GM21447 (cell line): ENCODE measurements around the gene PDXP.
A peak's percentile ranks its signal among the peaks of the same experiment; 100 is the strongest.
"Not testable (repeated sequence)": the region's sequence is repeated elsewhere in the genome, so short reads cannot be mapped to it uniquely, and the experiment has no call there.

Experiments
- ATAC-seq: cut with Tn5 transposase; IDR thresholded peaks from one replicate; pipeline ENCODE4 v1.9.1; 2021; ENCODE audit not compliant: unreplicated experiment

The PDXP gene, protein sequence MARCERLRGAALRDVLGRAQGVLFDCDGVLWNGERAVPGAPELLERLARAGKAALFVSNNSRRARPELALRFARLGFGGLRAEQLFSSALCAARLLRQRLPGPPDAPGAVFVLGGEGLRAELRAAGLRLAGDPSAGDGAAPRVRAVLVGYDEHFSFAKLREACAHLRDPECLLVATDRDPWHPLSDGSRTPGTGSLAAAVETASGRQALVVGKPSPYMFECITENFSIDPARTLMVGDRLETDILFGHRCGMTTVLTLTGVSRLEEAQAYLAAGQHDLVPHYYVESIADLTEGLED

DNA sequence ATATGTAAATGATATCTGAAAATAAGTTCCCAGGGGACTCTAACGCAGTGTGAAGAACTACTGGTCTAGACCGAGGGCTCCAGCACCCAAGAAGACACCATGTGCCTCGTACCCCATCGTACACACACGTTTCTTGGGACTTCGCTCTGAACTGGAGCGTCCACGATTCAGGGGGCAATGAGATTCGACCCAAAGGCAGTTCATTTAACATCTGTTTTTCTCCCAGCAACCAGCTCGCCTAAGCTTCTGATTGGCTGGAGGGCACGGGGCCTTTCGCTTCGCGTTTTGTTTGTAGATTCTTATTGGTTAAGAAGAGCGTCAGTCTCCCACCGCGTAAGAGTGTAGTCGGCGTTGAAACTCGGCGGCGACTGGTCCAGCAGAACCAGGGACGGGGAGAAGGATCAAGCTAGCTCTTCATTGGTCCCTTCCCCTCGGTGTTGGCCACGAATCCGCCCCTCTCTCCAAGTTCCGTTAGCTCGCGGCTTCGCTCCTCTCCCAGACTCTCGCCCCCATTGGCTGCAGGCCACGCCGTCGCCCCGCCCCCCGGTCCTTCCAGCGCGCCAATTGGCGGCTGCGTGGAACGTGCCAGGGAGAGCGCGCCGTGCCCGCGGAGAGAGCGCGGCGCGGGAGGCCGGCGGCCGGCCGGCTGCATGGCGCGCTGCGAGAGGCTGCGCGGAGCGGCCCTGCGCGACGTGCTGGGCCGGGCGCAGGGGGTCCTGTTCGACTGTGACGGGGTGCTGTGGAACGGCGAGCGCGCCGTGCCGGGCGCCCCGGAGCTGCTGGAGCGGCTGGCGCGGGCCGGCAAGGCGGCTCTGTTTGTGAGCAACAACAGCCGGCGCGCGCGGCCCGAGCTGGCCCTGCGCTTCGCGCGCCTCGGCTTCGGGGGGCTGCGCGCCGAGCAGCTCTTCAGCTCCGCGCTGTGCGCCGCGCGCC is at the start of gene PDXP:
Gene PDXP (plus strand): TSS at position 591 of the 933 bp plus-strand sequence. CDS start 60 bp downstream, at position 651.
- peak; percentile 88 for ATAC-seq

DNA sequence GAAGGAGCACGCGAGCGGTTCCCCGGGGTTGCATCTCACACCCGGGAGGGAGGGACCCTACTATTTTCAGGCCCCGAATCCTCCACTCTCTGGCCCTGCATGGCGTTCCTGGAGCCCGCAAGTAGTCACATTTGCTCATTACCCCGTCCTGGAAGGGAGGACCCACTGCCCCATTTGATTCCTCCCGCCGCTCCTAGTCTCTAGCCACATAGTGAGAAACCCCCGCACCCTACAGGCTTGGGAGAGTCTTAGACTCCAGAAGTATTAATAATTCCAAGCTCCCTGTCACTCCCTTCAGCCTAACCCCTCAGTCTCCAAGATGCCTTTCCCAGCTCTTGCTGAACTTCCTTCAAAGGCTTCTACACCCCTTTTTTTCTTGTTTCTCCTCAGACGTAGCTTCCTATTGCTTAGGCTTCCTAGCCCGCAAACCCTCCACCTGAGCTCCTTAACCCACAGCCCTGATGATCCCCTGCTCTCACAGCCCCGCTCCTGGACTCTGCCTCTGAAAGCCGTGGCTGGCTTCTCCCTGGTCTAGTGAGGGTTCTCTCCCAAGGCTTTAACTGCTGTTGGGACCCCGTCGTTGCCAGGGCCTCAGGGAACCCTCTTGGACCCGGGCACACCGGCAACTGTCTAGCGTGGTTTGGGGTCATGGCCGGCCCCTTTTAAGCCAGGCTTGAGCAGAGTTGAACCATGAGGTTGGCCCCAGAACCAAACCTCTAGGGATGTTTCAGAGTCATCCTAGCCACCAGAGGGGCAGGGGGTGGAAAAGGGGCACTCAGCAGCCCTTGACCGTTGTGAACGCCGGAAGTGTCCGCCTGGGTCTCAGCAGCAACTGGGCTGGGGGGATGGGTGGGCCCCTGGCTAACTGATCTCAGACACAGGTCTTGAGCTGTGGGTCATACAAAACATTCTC is 49.0 kb upstream of the PDXP start:
- peak; percentile 8 for ATAC-seq

DNA sequence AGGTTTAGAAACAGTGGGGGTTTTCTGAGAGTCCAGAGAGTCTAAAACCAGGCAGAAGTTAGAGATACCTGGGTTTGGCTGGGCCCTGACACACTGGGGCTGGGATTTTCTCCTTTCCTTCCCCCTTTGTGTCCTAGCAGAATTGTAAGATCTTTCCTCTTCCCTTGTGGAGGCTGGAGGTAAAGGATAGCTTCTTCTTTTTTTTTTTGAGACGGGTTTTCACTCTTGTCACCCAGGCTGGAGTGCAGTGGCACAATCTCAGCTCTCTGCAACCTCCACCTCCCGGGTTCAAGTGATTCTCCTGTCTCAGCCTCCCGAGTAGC is 48.4 kb upstream of the PDXP start:
- not testable (repeated sequence) for ATAC-seq

DNA sequence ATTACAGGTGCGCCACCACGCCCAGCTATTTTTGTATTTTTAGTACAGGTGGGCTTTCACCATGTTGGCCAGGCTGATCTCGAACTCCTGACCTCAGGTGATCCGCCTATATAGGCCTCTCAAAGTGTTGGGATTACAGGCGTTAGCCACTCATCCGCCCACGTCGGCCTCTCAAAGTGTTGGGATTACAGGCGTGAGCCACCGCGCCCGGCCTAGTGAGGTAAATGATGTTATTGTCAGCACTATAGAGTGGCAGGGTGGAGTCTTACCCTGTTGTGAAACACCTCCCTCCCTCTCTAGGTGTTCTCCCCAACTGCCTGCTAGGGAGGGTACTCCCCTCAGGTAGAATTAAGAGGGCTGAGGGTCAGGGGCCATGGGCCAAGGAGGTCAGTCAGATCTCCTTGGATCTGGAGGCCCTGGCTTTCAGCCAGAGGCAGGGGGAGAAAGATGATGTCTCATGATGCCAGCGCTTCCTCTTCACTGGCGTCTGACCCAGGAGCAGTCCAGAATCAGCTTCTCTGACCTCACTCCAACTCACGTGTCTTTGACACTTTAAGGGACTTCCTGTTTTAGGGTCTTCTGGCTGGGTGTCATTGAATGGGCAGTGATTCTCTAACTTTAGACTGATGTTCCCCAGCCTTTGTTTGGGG is 47.9 kb upstream of the PDXP start:
- no peak for ATAC-seq

DNA sequence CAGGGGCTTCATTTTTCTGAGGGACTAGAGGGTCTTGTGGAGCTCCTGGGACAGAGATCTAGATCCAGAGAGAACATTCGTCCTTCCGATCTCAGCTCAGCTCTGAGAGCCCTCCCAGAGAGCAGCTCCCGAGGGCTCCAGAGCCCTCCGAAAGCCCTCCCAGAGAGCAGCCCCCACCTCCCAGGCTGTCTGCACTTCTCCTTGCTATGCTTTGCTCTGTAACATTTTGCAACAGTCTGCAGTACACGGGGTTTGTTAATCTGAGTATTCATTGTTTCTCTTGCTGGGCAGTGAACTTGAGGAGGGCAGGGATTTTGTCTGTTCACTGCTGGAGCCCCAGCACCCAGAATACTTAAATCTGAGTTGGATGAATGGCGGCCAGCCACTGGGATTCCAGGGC is 47.3 kb upstream of the PDXP start:
- ATAC-seq, result no peak

DNA sequence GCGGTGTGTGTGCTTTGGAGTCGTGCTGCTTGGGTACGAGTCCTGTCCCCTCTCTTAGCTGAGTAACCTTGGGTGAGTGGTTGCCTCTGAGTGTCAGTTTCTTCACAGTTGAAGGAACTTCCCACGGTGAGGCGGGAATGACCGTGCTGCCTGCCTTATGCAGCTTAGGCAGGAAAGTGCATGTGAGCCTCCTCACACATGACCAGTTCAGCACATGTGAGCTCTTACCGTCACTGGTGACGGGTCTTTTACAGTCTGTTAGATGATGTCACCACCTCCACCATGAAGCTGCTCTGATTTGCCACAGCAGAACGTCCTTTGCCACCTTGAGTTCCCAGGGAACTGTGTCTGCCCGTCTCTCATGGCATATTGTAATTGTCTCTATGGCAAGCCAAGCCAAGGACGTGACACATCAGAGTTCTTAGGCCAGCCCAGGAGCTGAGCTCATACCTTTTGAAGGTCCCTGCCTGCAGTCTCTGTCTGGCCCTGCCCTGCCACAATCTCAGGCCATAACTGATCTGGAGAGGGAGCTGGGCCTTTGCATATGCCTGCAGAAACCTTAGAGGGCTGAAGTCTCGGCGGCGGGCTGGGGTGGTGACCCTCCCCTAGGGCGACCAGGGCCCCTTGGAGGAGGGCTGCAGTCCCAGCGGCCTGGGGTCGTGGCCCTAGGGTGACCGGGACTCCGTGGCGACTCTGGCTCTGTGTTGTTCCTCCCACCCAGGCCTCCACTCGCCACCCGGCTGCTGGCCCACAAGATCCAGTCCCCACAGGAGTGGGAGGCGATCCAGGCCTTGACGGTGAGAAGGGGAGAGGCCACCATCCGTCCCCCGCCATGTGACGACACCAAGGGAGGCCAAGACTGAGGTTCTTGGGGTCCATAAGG is 42.1 kb upstream of the PDXP start:
- no peak for ATAC-seq

DNA sequence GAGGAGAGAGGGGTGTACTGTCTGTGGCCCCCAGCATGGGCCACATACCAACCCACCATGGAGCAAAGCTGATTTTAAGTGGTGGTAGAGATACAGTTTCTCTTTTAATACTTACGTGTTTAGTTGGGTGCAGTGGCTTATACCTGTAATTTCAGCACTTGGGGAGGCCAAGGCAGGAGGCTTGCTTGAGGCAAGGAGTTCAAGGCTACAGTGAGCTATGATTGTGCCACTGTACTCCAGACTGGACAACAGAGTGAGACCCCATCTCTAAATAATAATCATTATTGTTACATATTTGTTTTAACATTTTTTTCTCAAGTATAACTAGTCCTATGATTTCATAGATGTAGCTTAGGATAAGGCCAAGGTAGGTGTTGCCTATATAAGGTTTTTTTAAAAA is 41.1 kb upstream of the PDXP start:
- ATAC-seq, result no peak

DNA sequence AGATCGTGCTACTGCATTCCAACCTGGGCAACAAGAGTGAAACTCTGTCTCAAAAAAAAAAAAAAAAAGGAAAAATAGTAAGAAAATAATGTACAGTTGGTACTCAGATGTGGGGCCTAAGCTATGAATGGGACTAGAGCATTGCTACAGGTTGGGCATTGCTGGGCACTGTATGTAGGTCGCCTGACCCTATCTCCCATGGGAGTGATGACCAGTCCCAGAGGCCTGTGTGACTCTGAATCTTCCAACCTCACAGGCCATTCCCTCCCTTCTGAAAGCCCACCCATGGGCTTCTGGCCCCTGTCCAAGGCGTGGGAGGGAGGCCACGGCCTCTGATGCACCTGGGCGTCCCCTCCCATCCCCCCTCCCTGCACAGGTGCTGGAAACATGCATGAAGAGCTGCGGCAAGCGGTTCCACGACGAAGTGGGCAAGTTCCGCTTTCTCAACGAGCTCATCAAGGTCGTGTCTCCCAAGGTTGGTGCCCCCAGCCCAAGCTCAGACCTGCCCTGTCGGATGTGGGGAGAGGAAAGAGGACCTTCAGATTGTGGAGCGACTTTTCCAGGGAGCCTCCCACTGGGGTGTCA is 40.4 kb upstream of the PDXP start:
- ATAC-seq, result no peak

DNA sequence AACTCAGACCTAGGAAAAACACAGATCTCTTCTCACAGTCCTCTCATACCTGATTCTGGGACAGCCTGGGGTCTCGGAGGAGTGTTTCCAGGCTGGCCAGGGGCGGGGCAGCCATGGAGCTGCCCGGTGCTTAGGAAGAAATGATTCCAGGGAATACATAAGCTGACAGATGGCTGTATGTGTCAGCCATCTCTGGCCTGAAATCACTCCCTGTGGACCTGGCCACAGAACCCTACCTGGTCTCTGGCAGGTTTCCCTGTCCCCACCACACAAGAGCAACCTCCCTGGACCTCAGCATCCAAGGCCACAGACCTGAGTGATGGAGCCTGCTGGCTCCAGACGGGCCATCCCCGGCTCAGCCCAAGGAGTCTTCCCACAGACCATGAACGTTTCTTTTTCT is 39.8 kb upstream of the PDXP start:
- no peak for ATAC-seq

DNA sequence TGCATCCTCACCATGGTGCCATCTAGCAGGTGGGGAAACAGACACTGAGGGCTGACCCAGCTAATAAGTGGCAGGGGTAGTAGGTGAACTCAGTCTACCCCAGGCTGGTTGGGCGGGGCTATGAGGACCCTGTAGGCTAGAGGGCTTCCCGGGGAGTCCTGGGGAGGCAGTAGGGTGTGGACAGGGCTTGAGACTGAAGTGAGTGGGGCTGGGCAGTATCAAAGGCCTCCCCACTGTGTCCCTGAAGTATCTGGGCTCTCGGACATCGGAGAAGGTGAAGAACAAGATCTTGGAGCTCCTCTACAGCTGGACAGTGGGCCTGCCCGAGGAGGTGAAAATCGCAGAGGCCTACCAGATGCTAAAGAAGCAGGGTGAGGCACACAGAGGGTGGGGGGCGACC is 38.5 kb upstream of the PDXP start:
- ATAC-seq, result no peak

DNA sequence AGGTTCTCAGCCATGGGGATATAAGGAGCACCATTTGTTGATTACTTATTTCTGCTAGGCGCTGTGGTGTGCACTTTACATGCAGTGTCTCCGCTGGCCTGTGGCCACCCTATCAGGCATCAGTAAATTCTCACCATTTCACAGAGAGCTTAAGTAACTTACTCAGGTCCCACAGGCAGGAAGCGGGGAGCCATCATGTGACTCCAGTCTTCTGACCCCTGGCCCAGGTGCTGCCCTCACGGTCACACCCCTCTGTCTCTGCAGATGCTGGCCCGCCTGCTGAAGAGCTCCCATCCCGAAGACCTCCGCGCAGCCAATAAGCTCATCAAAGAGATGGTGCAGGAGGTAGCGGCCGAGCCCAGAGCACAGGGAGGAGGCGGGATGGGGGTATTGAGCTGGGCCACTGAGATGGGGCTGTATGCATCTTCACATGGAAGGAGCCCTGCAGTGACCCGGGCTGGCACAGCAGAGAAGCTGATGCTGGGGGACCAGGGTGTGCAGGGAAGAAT is 37.1 kb upstream of the PDXP start:
- ATAC-seq, result no peak

DNA sequence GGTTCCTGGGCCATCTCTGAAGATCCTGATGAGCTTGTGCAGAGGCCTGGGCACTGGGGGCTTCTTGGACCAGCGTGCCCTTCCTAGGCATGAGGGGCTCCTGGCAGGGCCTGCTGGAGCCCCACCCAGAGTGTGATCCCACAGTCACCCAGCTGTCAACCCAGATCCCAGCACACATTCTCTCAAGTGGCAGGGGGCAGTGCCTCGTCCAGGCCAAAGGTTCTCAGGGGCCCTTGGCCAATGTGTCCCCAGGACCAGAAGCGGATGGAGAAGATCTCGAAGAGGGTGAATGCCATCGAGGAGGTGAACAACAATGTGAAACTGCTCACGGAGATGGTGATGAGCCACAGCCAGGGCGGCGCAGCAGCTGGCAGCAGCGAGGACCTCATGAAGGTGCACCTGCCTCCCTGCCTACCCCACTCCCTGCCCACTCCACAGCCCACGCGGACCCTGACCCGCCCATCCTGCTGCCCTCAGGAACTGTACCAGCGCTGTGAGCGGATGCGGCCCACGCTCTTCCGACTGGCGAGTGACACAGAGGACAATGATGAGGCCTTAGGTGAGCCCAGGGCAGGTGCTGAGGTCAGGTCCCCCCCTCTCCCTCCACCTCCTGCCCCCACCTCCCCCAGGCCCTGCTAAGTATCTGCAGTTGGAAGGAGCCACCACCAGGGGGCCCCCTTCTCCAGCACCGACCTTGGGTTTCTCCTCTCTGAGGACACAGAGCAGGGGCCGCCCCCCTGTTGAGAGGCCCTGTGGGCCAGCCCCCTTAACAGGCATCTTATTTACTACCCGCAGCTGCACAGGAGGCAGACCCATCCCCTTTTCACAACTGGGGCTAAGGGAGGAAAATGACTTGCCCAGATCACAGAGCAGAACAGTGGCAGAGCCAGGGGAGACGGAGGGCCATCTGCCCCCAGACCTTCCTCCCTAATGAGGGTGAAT is 35.2 kb upstream of the PDXP start:
- ATAC-seq, result no peak

DNA sequence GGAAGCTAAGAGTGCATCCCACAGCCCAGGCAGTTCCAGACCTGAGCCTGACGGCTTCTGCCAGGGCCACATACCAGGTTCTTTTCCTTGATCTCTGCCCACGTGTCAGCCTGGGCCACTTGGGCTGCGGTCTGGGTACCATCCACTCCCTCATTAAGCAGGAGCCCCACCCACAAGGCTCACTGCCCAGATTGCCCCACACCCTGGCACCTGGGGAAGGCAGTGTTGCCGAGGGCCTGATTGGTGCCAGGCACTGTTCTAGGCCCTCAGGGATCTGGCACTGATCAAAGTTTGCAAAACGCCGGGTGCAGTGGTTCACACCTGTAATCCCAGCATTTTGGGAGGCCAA is 34.5 kb upstream of the PDXP start:
- ATAC-seq, result no peak

DNA sequence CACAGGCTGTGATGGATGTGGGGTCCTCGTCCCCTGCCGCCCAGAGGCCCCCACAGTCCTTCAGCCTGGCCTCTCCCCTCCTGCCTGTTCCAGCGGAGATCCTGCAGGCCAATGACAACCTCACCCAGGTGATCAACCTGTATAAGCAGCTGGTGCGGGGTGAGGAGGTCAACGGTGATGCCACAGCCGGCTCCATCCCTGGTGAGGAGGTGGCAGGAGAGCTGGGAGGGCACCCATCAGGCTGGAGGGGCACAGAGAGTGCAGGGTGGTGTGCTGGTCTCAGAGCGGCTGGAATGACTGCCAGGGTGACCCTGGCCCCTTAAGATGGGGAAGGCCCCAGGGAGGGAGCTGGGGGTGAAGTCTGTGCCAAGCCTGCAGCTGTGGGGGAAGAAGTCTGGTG is 33.6 kb upstream of the PDXP start:
- ATAC-seq, result no peak

DNA sequence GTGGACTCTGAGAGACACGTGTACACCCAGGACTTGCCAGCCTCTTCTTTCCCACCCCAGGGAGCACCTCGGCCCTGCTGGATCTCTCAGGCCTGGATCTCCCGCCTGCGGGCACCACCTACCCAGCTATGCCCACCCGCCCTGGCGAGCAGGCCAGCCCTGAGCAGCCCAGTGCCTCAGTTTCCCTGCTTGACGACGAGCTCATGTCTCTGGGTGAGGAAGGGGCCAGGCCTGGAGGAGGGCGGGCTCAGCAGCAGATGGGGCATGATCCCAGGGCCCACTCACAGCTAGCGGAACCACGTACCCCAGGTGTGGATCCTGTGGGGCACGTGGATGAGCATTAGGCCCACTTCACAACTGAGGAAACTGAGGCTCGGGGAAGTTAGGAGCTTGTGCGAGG is 32.8 kb upstream of the PDXP start:
- no peak for ATAC-seq

DNA sequence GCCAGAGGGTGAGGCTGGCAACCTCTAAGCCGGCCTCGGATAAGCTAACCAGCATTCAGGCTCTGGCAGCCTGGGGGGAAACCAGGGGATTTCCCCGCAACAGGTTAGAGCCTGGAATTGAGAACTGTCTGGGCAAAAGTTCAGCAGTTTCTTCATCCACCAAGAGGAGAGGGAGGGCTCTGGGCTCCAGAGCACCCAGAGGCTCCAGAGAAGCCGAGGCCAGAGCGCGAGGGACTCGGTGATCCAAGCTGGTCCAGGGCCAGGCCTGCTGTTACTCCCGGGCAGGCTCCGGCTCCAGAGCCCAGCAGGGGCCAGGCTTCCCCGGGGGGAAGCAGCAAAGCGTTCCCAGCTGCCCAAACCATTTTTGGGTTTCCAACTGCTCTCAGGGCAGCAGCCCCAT is 32.4 kb upstream of the PDXP start:
- no peak for ATAC-seq

DNA sequence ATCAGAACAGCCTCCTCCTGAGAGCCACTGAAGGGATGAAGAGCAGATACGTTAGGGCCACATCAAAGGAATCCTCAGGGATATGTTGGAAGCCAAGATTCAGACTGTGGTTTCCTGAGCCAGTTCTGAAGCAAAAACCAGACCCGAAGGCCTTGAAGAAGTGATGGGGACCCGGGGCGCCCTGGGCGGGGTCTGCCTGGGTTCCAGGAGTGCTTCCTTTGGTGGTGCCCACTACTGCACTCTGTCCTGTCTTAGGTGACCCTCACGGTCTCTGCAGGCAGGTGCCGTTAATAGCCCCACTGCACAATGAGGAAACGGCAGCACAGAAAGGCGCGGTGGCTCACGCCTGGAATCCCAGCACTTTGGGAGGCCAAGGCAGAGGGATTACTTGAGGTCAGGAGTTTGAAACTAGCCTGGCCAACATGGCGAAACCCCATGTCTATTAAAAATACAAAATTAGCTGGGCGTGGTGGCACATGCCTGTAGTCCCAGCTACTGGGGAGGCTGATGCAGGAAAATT is 31.9 kb upstream of the PDXP start:
- ATAC-seq, result no peak

DNA sequence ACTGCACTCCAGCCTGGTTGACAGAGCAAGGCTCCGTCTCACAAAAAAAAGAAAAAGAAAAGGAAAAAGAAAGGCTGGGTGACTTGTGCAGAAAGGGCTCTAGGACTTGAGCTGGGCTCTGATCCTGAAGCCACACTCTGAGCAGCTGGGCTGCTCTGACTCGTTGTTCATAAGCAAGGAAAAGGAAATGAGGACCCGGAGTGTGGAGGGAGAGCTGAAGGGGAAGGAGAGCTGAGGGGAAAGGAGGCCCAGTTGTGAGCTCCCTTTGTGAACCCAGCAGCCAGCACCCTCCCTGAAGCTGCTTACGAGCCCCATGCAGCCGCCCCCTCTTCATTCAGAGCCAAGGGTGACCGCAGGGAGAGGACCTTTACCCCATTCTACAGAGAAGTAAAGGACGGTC is 31.4 kb upstream of the PDXP start:
- no peak for ATAC-seq
